Measurements from ENCODE around the gene CHST11. TPM values are rescaled to one million over a fixed set of nuclear protein-coding genes. Genes with fewer than 3 reads are reported as not detected.

Gene CHST11
- total and polyA plus RNA-seq, 9 of the 15 experiments (the other 6 are each of a cell fraction or from before 2014, with no cell fraction given) = 2.3 to 38.7 (median 15.0) TPM

GRCh38 chr12:104532636-104533035 lies 75.9 kb downstream of the CHST11 start:
- FAIRE-seq (no peak), ATAC-seq (no peak), DNase-seq (ENCODE audit: extremely low read depth in 1 of 4, low spot score in 3 of 4) (no peak)
- H3K4me3 ChIP-seq = no peak overlapping the region
- peaks cover 9% of the 10 kb centered on the region; the same call in 1 of the 2 replicates for H4K20me1 ChIP-seq (replicated peaks; ENCODE audit: control insufficient read depth, insufficient read depth, low read length)
- no peaks in the 10 kb centered on the region for H3K9me1 ChIP-seq (ENCODE audit: control insufficient read depth, insufficient read depth, low read length)
- in situ Hi-C loops (cut with MboI) = no loop called here
- peaks cover 56% of the 10 kb centered on the region for H3K79me2 ChIP-seq (ENCODE audit: control insufficient read depth, insufficient read depth, low read length)
- CTCF ChIA-PET (ENCODE audit: low intra/inter-chr PET ratio) = no interaction called here
- peaks cover 4% of the 10 kb centered on the region; the same call in 1 of the 3 replicates for H3K36me3 ChIP-seq (ENCODE audit: control insufficient read depth, insufficient read depth, low read length)
- WGBS (ENCODE audit: insufficient coverage, low coverage, missing lambda C conversion rate) = 94% methylated on average over 2 of the region's 2 CpGs
- no peak overlapping the region for H2AFZ ChIP-seq (ENCODE audit: low read depth, low read length)
- POLR2A ChIA-PET = no interaction called here
- H3K9me3 ChIP-seq (replicated peaks; ENCODE audit: control insufficient read depth, insufficient read depth, low read depth, low read length) = no peaks in the 10 kb centered on the region
- H3K4me1 ChIP-seq (replicated peaks in 1 of 2; ENCODE audit: control insufficient read depth in 2 of 2, insufficient read depth in 2 of 2, low read length in 2 of 2) = no peaks in the 10 kb centered on the region; a peak in 2 of 5 replicates
- no peak overlapping the region for H3K9ac ChIP-seq (ENCODE audit: insufficient read depth in 1 of 2, low read depth in 2 of 2, low read length in 2 of 2)
- BruUV-seq (replicated peaks) = no TSS peak
- intact Hi-C loops (cut with micrococcal nuclease) = no loop called here
- no peak overlapping the region for H3K27ac ChIP-seq (ENCODE audit: extremely low read depth, low read depth, low read length)
- TF ChIP-seq ZNF253 (CRISPR knock-in tag; conservative IDR thresholded peaks at IDR 0.05) (no peak), FOS (IDR thresholded peaks at IDR 0.05; ENCODE audit: extremely low read depth, insufficient read length) (no peak), CSDE1 (IDR thresholded peaks at IDR 0.05) (no peak), NCOA6 (IDR thresholded peaks at IDR 0.05) (no peak), PHF8 (IDR thresholded peaks at IDR 0.05; ENCODE audit: borderline replicate concordance, low read length) (no peak), CLOCK (CRISPR knock-in tag; IDR thresholded peaks at IDR 0.05; ENCODE audit: borderline replicate concordance) (no peak), TCF7L2 (IDR thresholded peaks at IDR 0.05; ENCODE audit: low read depth, low read length) (no peak), TRIM24 (IDR thresholded peaks at IDR 0.05) (no peak), ARHGAP35 (IDR thresholded peaks at IDR 0.05; ENCODE audit: partially characterized antibody) (no peak), JUN (IDR thresholded peaks at IDR 0.05; ENCODE audit: borderline replicate concordance, low read depth, low read length) (no peak), JUN (CRISPR knock-in tag; IDR thresholded peaks at IDR 0.05; ENCODE audit: borderline replicate concordance) (no peak), SMAD2 (IDR thresholded peaks at IDR 0.05; ENCODE audit: low read depth, low read length) (no peak), ZNF644 (tag; IDR thresholded peaks at IDR 0.05; ENCODE audit: low read depth) (no peak), UBTF (IDR thresholded peaks at IDR 0.05; ENCODE audit: borderline replicate concordance in 1 of 2, low read depth in 2 of 2, low read length in 2 of 2) (no peak), TEAD4 (IDR thresholded peaks at IDR 0.05; ENCODE audit: low read length) (no peak), TEAD4 (CRISPR knock-in tag; IDR thresholded peaks at IDR 0.05; ENCODE audit: borderline replicate concordance) (no peak), KAT8 (IDR thresholded peaks at IDR 0.05; ENCODE audit: low read depth) (no peak), ZNF766 (CRISPR knock-in tag; conservative IDR thresholded peaks at IDR 0.05) (no peak), MTF1 (CRISPR knock-in tag; IDR thresholded peaks at IDR 0.05; ENCODE audit: borderline replicate concordance) (no peak), KDM4B (IDR thresholded peaks at IDR 0.05; ENCODE audit: borderline replicate concordance in 2 of 2, low read depth in 1 of 2) (no peak), HLTF (IDR thresholded peaks at IDR 0.05) (no peak)
- H3K27me3 ChIP-seq (ENCODE audit: control insufficient read depth in 2 of 2, insufficient read depth in 2 of 2, low read length in 2 of 2) = no peaks in the 10 kb centered on the region
- H3K4me2 ChIP-seq (ENCODE audit: insufficient read depth, low read length) = no peak overlapping the region
